Prostate gland (tissue), 2 donors: ENCODE results near the gene SLC38A7. TPM values are rescaled to one million over a fixed set of nuclear protein-coding genes. Genes with fewer than 3 reads are reported as not detected.
"Not testable (repeated sequence)": the region's sequence is repeated elsewhere in the genome, so short reads cannot be mapped to it uniquely, and the experiment has no call there.

Experiments
- DNase-seq: peaks from one replicate; pipeline ENCODE4 v3.0.0-alpha.2; 2019; ENCODE audit warnings: low spot score
- H3K27ac ChIP-seq, 2 donors: fragments of 200-600 bp; sonication (generic); 2 replicates each; pipeline ENCODE4 v1.5.1; 2017 to 2019
- H3K27me3 ChIP-seq: fragments of 200-600 bp; sonication (generic); replicated peaks from 2 replicates; pipeline ENCODE4 v1.5.1; 2019; ENCODE audit not compliant: insufficient read depth
- H3K36me3 ChIP-seq, 2 donors: fragments of 200-600 bp; sonication (generic); 1 replicate in 1 of 2; 2 replicates in 1 of 2; pipeline versions ENCODE4 v1.5.1 to v1.8.1; 2017 to 2019
- H3K4me1 ChIP-seq: fragments of 200-600 bp; sonication (generic); replicated peaks from 2 replicates; pipeline ENCODE4 v1.5.1; 2019
- H3K4me3 ChIP-seq, 2 donors: fragments of 200-600 bp; sonication (generic); 2 replicates each; pipeline ENCODE4 v1.5.1; 2017 to 2019
- H3K9me3 ChIP-seq: fragments of 200-600 bp; sonication (generic); 2 replicates; pipeline ENCODE4 v1.5.1; 2017
- CTCF ChIP-seq, 4 experiments: fragments of 200-600 bp in 2 of 4; fragments of 450-650 bp in 2 of 4; sonication (generic) in 2 of 4; IDR thresholded peaks; 1 replicate in 3 of 4; 2 replicates in 1 of 4; pipeline ENCODE4 v1.5.1; 2016 to 2019; ENCODE audit warnings: antibody characterized with exemption in 4 of 4, mild to moderate bottlenecking in 2 of 4, moderate library complexity in 2 of 4
- POLR2A ChIP-seq: fragments of 450-650 bp; IDR thresholded peaks from one replicate; pipeline ENCODE4 v1.6.1; 2016; ENCODE audit warnings: antibody characterized with exemption, mild to moderate bottlenecking
- POLR2AphosphoS5 ChIP-seq: sonication (generic); formaldehyde crosslinking; IDR thresholded peaks from one replicate; pipeline ENCODE4 v1.6.1; 2017; ENCODE audit warnings: antibody characterized with exemption
- WGBS: methylation state at CpG from one replicate; pipeline ENCODE4 v1.1.5; 2018; 5-methylcytosine and 5-hydroxymethylcytosine counted together
- intact Hi-C: fragments of 100-400 bp; cut with DNase I; formaldehyde crosslinking; loops from one replicate; pipeline ENCODE4 v1.14.2; 2022
- total RNA-seq, 2 donors: library from RNA; depleted of rRNA; stranded (reverse); fragments of >200 nt; gene quantifications; one replicate each; pipeline ENCODE4 v1.1.0, GENCODE V29; 2016

SLC38A7 gene
- total RNA-seq, 2 donors from 2014 or later: 20.6 to 29.9 TPM

- intact Hi-C loops: loop anchor here (10.0 kb wide), 1 partner anchor 330 kb away; no protein-coding TSS in a partner anchor
- Histone ChIP-seq H3K4me1 (no peaks in the 10 kb centered on the region), H3K36me3 (no peaks in the 10 kb centered on the region), H3K27ac (no peak overlapping the region), H3K4me3 (no peak overlapping the region), H3K27me3 (no peaks in the 10 kb centered on the region), H3K9me3 (no peaks in the 10 kb centered on the region)
- WGBS: 85% methylated on average over 8 of the region's 8 CpGs
- TF ChIP-seq POLR2AphosphoS5 (no peak), POLR2A (no peak), CTCF (IDR thresholded peaks at IDR 0.05) (no peak)
- no peak for DNase-seq
Observed at GRCh38 chr16:58665200-58665599, 19.4 kb downstream of the SLC38A7 start.

GRCh38 chr16:58661199-58661830, 23.3 kb downstream of the SLC38A7 start:
- intact Hi-C loops: loop anchor here (10.0 kb wide), 1 partner anchor 327 kb away; no protein-coding TSS in a partner anchor
- no peaks in the 10 kb centered on the region for H3K36me3 ChIP-seq

GRCh38 chr16:58659911-58660310, 24.7 kb downstream of the SLC38A7 start:
- not testable (repeated sequence) for DNase-seq, H3K4me3 ChIP-seq, H3K27me3 ChIP-seq, H3K27ac ChIP-seq, H3K9me3 ChIP-seq, H3K36me3 ChIP-seq, H3K4me1 ChIP-seq
- 84% methylated on average over 11 of the region's 11 CpGs for WGBS
- intact Hi-C loops: loop anchor here (10.0 kb wide), 1 partner anchor 325 kb away; no protein-coding TSS in a partner anchor

More at GRCh38 chr16:58661199-58661830, 23.3 kb downstream of the SLC38A7 start:
- no peak overlapping the region for H3K4me3 ChIP-seq
- no peaks in the 10 kb centered on the region for H3K9me3 ChIP-seq
- peak; percentile 39 for DNase-seq
- peak; percentile 22 for TF ChIP-seq POLR2AphosphoS5
- TF ChIP-seq POLR2A: no peak
- peak in 3 of 4 experiments; percentile 31 to 57 (median 43) for TF ChIP-seq CTCF (IDR thresholded peaks at IDR 0.05)
- no peaks in the 10 kb centered on the region for H3K27me3 ChIP-seq
- H3K27ac ChIP-seq: no peak overlapping the region
- no peaks in the 10 kb centered on the region for H3K4me1 ChIP-seq
- WGBS: 38% methylated on average over 12 of the region's 12 CpGs

- TF ChIP-seq CTCF (IDR thresholded peaks at IDR 0.05) (no peak), POLR2AphosphoS5 (no peak)
- no peaks in the 10 kb centered on the region for H3K4me1 ChIP-seq
- no peaks in the 10 kb centered on the region for H3K27me3 ChIP-seq
- DNase-seq: no peak
- H3K9me3 ChIP-seq: no peaks in the 10 kb centered on the region
- no peak overlapping the region for H3K27ac ChIP-seq
- intact Hi-C loops: no loop called here
- H3K4me3 ChIP-seq: no peak overlapping the region
- 84% methylated on average over 3 of the region's 3 CpGs for WGBS
- H3K36me3 ChIP-seq: no peaks in the 10 kb centered on the region
Observed at GRCh38 chr16:58658796-58659211, 25.8 kb downstream of the SLC38A7 start.

- Histone ChIP-seq H3K27ac (no peak overlapping the region), H3K27me3 (no peaks in the 10 kb centered on the region), H3K9me3 (no peaks in the 10 kb centered on the region), H3K4me1 (no peaks in the 10 kb centered on the region), H3K36me3 (no peaks in the 10 kb centered on the region), H3K4me3 (no peak overlapping the region)
- TF ChIP-seq POLR2AphosphoS5: no peak
- no peak for TF ChIP-seq POLR2A
- TF ChIP-seq CTCF (IDR thresholded peaks at IDR 0.05): no peak
- intact Hi-C loops: no loop called here
- no peak for DNase-seq
- 87% methylated on average over 4 of the region's 4 CpGs for WGBS
Observed at GRCh38 chr16:58656899-58657298, 27.7 kb downstream of the SLC38A7 start.
